ENCODE measurements around the gene ZNF518A. TPM values are rescaled to one million over a fixed set of nuclear protein-coding genes. Genes with fewer than 3 reads are reported as not detected.
A peak's percentile ranks its signal among the peaks of the same experiment; 100 is the strongest.

ZNF518A gene
- total and polyA plus RNA-seq, 2 donors (not counting 3 experiments of a cell fraction or from before 2014, with no cell fraction given), result 2.9 to 12.1 TPM

DNA sequence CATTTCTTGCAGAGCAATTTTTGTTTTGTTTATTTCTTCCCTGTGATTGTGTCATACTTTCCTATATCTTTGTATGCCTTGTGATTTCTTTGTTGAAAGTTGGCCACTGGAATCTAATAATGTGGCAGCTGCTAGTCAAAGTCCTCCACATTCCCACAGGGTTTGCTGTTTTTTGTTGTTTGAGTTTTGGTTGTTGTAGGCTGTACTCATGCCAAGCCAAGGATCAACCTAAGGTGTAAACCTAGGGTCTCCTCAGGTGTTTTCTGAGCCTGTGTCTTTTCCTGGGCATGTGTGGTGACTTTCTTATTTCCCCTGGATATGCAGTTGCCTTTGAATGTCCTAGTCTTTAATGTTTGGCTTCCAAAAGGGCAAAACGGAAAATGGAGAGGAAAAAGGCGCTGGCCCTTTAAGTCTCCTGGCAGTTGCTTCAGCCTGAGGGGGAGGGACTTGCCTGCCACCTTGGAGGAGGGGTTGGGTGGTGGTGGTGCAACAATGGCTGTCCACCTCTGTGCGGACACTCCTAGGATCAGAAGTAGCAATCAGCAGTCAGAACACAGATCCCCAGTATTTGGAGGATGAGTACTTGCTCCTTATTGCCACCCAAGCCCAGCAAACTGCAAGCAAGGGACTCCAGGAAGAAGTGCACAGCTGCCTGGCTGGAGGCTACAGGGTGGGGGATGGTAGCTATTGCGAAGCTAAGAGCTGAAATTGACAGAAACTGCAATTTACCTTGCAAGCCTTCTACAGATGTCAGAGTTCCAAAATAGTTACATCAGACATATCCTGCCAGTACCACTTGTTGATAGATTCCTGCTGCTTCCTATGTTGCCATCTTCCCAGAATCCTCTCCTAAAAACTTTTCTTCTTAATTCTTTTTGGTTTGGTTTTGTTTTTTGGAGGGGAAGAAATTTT, 5.6 kb upstream of the ZNF518A start:
- TF ChIP-seq POLR2AphosphoS5 (IDR thresholded peaks at IDR 0.05; ENCODE audit: insufficient read depth, low read depth, low read length) (no peak), GATA2 (IDR thresholded peaks at IDR 0.05; ENCODE audit: insufficient read depth, insufficient read length, low read depth, low read length) (no peak), FOS (IDR thresholded peaks at IDR 0.05; ENCODE audit: borderline replicate concordance, insufficient read depth, low read length) (no peak), MYC (IDR thresholded peaks at IDR 0.05; ENCODE audit: low read depth, low read length) (no peak), EZH2 (IDR thresholded peaks at IDR 0.05; ENCODE audit: borderline replicate concordance, low read depth, low read length, severe bottlenecking) (no peak), JUN (IDR thresholded peaks at IDR 0.05; ENCODE audit: borderline replicate concordance, insufficient read depth, insufficient read length, low read depth) (no peak), POLR2A (IDR thresholded peaks at IDR 0.05; ENCODE audit: low read depth, low read length) (no peak)
- TF ChIP-seq, protein P1, sequence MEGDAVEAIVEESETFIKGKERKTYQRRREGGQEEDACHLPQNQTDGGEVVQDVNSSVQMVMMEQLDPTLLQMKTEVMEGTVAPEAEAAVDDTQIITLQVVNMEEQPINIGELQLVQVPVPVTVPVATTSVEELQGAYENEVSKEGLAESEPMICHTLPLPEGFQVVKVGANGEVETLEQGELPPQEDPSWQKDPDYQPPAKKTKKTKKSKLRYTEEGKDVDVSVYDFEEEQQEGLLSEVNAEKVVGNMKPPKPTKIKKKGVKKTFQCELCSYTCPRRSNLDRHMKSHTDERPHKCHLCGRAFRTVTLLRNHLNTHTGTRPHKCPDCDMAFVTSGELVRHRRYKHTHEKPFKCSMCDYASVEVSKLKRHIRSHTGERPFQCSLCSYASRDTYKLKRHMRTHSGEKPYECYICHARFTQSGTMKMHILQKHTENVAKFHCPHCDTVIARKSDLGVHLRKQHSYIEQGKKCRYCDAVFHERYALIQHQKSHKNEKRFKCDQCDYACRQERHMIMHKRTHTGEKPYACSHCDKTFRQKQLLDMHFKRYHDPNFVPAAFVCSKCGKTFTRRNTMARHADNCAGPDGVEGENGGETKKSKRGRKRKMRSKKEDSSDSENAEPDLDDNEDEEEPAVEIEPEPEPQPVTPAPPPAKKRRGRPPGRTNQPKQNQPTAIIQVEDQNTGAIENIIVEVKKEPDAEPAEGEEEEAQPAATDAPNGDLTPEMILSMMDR (IDR thresholded peaks at IDR 0.05; ENCODE audit: extremely low read depth in 1 of 2, insufficient read depth in 1 of 2, low read depth in 1 of 2, low read length in 2 of 2), result no peak
- TF ChIP-seq, protein P2, sequence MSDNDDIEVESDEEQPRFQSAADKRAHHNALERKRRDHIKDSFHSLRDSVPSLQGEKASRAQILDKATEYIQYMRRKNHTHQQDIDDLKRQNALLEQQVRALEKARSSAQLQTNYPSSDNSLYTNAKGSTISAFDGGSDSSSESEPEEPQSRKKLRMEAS (IDR thresholded peaks at IDR 0.05; ENCODE audit: insufficient read depth, insufficient read length), result no peak
- Histone ChIP-seq H4K20me1 (replicated peaks; ENCODE audit: control insufficient read depth, extremely low read depth, insufficient read depth, low read length) (no peaks in the 10 kb centered on the region), H3K27me3 (ENCODE audit: control insufficient read depth in 2 of 2, insufficient read depth in 2 of 2, low read length in 2 of 2) (no peaks in the 10 kb centered on the region), H2AFZ (ENCODE audit: low read depth, low read length) (peak overlapping the region; percentile 9), H3K4me2 (ENCODE audit: insufficient read depth, low read length) (no peak overlapping the region), H3K9ac (replicated peaks; ENCODE audit: extremely low read depth, insufficient read depth, low read length) (no peak overlapping the region), H3K36me3 (ENCODE audit: control insufficient read depth in 2 of 2, extremely low read depth in 1 of 2, insufficient read depth in 2 of 2, low read length in 2 of 2) (no peaks in the 10 kb centered on the region), H3K4me1 (ENCODE audit: control insufficient read depth, extremely low read depth, insufficient read depth, low read length) (peaks cover 14% of the 10 kb centered on the region), H3K9me1 (replicated peaks; ENCODE audit: control insufficient read depth, extremely low read depth, insufficient read depth, low read length) (no peaks in the 10 kb centered on the region), H3K79me2 (ENCODE audit: control insufficient read depth, insufficient read depth, low read length) (no peaks in the 10 kb centered on the region), H3K9me3 (replicated peaks; ENCODE audit: control insufficient read depth, insufficient read depth, low read length) (no peaks in the 10 kb centered on the region), H3K4me3 (replicated peaks in 1 of 3; ENCODE audit: insufficient read depth in 1 of 3, low read depth in 1 of 3, low read length in 3 of 3) (no peak overlapping the region), H3K27ac (ENCODE audit: insufficient read depth, low read depth, low read length) (no peak overlapping the region)
- ChIA-PET CTCF (interaction anchor here (1.0 kb wide), 1 partner anchor 105 kb away, joined by 3 read pairs; no protein-coding TSS in a partner anchor), POLR2A (interaction anchor here (0.6 kb wide), 1 partner anchor 75 kb away, joined by 4 read pairs; no protein-coding TSS in a partner anchor)
- DNase-seq (ENCODE audit: low read depth, low spot score), result peak; percentile 37
- no TSS peak for BruUV-seq (replicated peaks)
- intact Hi-C loops (cut with micrococcal nuclease), result no loop called here
- dilution Hi-C loops (cut with MboI; ENCODE audit: extremely low pct_ligation_motif_present, low sequenced_read_pairs), result no loop called here
- FAIRE-seq, result no peak

All from endothelial cell of umbilical vein (primary cell).